Testis (tissue), 3 donors: Measurements from ENCODE around the gene FGB. TPM values are rescaled to one million over a fixed set of nuclear protein-coding genes. Genes with fewer than 3 reads are reported as not detected.

Experiments
- DNase-seq: peaks from one replicate; pipeline ENCODE4 v3.0.0-alpha.2; 2019
- H3K27ac ChIP-seq, 2 donors: fragments of 200-600 bp; sonication (generic); one replicate each; pipeline ENCODE4 v1.5.1; 2019
- H3K27me3 ChIP-seq: fragments of 200-600 bp; sonication (generic); one replicate; pipeline ENCODE4 v1.5.1; 2019
- H3K36me3 ChIP-seq: fragments of 200-600 bp; sonication (generic); one replicate; pipeline ENCODE4 v1.5.1; 2017; ENCODE audit warnings: low read depth; ENCODE audit errors: missing control alignments
- H3K4me1 ChIP-seq: fragments of 200-600 bp; sonication (generic); one replicate; pipeline ENCODE4 v1.5.1; 2019
- H3K4me3 ChIP-seq, 2 donors: fragments of 200-600 bp; sonication (generic); one replicate each; pipeline ENCODE4 v1.5.1; 2017 to 2019
- H3K9me3 ChIP-seq: fragments of 200-600 bp; sonication (generic); one replicate; pipeline ENCODE4 v1.5.1; 2017
- POLR2A ChIP-seq: fragments of 450-650 bp; IDR thresholded peaks from one replicate; pipeline ENCODE4 v1.6.1; 2017; ENCODE audit warnings: antibody characterized with exemption, mild to moderate bottlenecking, moderate library complexity
- WGBS, 2 donors: methylation state at CpG; one replicate each; pipeline ENCODE4 v1.1.5; 2018; 5-methylcytosine and 5-hydroxymethylcytosine counted together
- intact Hi-C: fragments of 100-400 bp; cut with DNase I; formaldehyde crosslinking; loops from one replicate; pipeline ENCODE4 v1.15.1; 2023; ENCODE audit warnings: low total_unique reads
- polyA plus RNA-seq: library from polyadenylated mRNA; stranded (reverse); fragments of 350-450 nt; fragmentation: Illumina TruSeq; extraction: RNeasy Lipid Tissue Mini Kit (QIAGEN cat#74804); gene quantifications from one replicate; pipeline ENCODE4 v1.2.3, GENCODE V29; 2014; ENCODE audit warnings: low read depth, low replicate concordance; ENCODE audit not compliant: insufficient read depth
- total RNA-seq, 2 donors: library from RNA; depleted of rRNA; stranded (reverse); fragments of >200 nt; gene quantifications; one replicate each; pipeline ENCODE4 v1.2.3, GENCODE V29; 2016
- TF ChIP-seq, protein P1 (sequence below), 3 experiments: fragments of 450-650 bp in 2 of 3; fragments of 200-600 bp in 1 of 3; sonication (generic) in 1 of 3; IDR thresholded peaks; one replicate each; pipeline ENCODE4 v1.5.1; 2016 to 2019; ENCODE audit warnings: antibody characterized with exemption in 3 of 3, mild to moderate bottlenecking in 2 of 3, moderate library complexity in 1 of 3

FGB gene
- total and polyA plus RNA-seq, 3 donors from 2014 or later, result 0.93 to 2.7 TPM; not detected in 1

GRCh38 chr4:154578919-154579318 is 16.1 kb downstream of the FGB start:
- H3K27ac ChIP-seq, result no peak overlapping the region
- intact Hi-C loops, result no loop called here
- no peak overlapping the region for H3K4me3 ChIP-seq
- H3K4me1 ChIP-seq, result no peaks in the 10 kb centered on the region
- no peaks in the 10 kb centered on the region for H3K9me3 ChIP-seq
- WGBS, 2 donors, result 79 to 88% methylated on average over 1 of the region's 1 CpG
- no peaks in the 10 kb centered on the region for H3K36me3 ChIP-seq
- DNase-seq, result no peak
- no peaks in the 10 kb centered on the region for H3K27me3 ChIP-seq
- TF ChIP-seq, protein P1, sequence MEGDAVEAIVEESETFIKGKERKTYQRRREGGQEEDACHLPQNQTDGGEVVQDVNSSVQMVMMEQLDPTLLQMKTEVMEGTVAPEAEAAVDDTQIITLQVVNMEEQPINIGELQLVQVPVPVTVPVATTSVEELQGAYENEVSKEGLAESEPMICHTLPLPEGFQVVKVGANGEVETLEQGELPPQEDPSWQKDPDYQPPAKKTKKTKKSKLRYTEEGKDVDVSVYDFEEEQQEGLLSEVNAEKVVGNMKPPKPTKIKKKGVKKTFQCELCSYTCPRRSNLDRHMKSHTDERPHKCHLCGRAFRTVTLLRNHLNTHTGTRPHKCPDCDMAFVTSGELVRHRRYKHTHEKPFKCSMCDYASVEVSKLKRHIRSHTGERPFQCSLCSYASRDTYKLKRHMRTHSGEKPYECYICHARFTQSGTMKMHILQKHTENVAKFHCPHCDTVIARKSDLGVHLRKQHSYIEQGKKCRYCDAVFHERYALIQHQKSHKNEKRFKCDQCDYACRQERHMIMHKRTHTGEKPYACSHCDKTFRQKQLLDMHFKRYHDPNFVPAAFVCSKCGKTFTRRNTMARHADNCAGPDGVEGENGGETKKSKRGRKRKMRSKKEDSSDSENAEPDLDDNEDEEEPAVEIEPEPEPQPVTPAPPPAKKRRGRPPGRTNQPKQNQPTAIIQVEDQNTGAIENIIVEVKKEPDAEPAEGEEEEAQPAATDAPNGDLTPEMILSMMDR (IDR thresholded peaks at IDR 0.05), result no peak
- TF ChIP-seq POLR2A, result no peak

DNA sequence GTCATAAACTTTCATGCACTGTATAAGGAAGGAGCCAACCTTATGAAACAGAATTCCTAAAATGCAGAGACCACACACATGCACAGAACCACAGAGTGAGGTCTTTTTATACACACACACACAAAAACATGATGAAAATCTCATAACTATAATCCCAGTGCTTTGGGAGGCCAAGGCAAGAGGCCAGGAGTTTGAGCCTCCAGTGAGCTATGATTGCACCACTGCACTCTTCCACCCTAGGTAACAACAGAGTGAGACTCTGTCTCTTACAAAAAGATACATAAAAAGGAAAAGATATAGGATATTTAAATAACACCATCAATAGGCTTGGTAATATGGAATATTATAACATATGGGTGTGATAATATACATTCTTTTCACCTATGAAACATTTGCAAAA is 17.1 kb downstream of the FGB start:
- TF ChIP-seq POLR2A, result no peak
- no peaks in the 10 kb centered on the region for H3K4me1 ChIP-seq
- intact Hi-C loops, result no loop called here
- H3K9me3 ChIP-seq, result no peaks in the 10 kb centered on the region
- no peak overlapping the region for H3K4me3 ChIP-seq
- H3K27ac ChIP-seq, result no peak overlapping the region
- no peaks in the 10 kb centered on the region for H3K36me3 ChIP-seq
- no peak for DNase-seq
- H3K27me3 ChIP-seq, result no peaks in the 10 kb centered on the region

- H3K9me3 ChIP-seq, result no peaks in the 10 kb centered on the region
- DNase-seq, result no peak
- H3K27ac ChIP-seq, result no peak overlapping the region
- H3K4me3 ChIP-seq, result no peak overlapping the region
- intact Hi-C loops, result no loop called here
- no peaks in the 10 kb centered on the region for H3K4me1 ChIP-seq
- TF ChIP-seq POLR2A, result no peak
- TF ChIP-seq, protein P1 (IDR thresholded peaks at IDR 0.05), result no peak
- no peaks in the 10 kb centered on the region for H3K27me3 ChIP-seq
- H3K36me3 ChIP-seq, result no peaks in the 10 kb centered on the region
- WGBS, 2 donors, result 83 to 90% methylated on average over 2 of the region's 2 CpGs
These were observed 19.9 kb downstream of the FGB start for GRCh38 chr4:154582723-154583122.

DNA sequence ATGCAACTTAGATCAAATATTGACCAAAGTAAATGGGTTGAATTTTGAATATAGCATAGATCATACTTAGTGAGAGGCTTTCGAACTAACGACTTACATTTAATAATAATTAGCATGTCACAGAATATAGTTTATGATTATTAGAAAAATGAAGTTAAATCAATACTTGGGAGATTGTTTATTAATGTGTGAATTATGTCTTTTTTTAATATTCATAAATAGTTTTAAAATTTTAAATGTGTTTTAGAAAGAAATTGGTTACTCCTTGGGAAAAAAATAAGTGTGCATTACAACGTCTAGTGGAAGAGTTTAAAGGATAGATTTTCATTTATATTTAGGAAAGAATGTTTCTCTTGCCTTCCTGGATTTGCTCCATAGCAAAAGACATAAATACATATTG is 20.4 kb downstream of the FGB start:
- 89 to 90% methylated on average over 3 of the region's 3 CpGs for WGBS, 2 donors
- TF ChIP-seq, protein P1 (IDR thresholded peaks at IDR 0.05), result no peak
- TF ChIP-seq POLR2A, result no peak
- Histone ChIP-seq H3K4me3 (no peak overlapping the region), H3K27ac (no peak overlapping the region), H3K9me3 (no peaks in the 10 kb centered on the region), H3K36me3 (no peaks in the 10 kb centered on the region), H3K4me1 (no peaks in the 10 kb centered on the region), H3K27me3 (no peaks in the 10 kb centered on the region)
- intact Hi-C loops, result no loop called here
- DNase-seq, result no peak

DNA sequence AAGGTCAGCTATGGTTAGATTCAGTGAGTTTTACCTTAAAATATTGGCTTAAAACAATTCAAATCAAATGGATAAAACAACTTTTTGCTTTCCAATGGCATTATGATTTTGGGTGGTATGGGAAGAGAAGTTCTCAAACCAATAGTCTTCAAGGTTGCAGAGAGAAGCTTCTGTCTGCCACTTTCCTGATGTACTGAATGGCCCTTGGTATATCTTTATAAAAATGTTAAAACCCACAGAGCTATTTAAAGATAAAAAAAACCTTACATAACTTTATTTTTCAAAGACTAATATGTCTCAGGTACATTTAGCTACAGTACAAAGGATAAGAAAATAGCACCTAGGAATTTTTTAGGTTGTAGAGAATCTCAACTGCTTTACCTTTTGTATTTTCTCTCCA is 20.9 kb downstream of the FGB start:
- Histone ChIP-seq H3K36me3 (no peaks in the 10 kb centered on the region), H3K4me1 (no peaks in the 10 kb centered on the region), H3K27ac (no peak overlapping the region), H3K27me3 (no peaks in the 10 kb centered on the region), H3K9me3 (no peaks in the 10 kb centered on the region), H3K4me3 (no peak overlapping the region)
- no peak for TF ChIP-seq POLR2A
- TF ChIP-seq, protein P1 (IDR thresholded peaks at IDR 0.05), result no peak
- intact Hi-C loops, result no loop called here
- no peak for DNase-seq
